SH-SY5Y (cell line): ENCODE data around the gene SYNJ2.

Experiments used
- GATA2 ChIP-seq: IDR thresholded peaks from 2 replicates; pipeline ENCODE4 v1.6.1; 2011; ENCODE audit warnings: mild to moderate bottlenecking, low read depth, low read length
- GATA3 ChIP-seq: IDR thresholded peaks from 2 replicates; pipeline ENCODE4 v1.6.1; 2011; ENCODE audit warnings: low read depth, mild to moderate bottlenecking, low read length, moderate library complexity

DNA sequence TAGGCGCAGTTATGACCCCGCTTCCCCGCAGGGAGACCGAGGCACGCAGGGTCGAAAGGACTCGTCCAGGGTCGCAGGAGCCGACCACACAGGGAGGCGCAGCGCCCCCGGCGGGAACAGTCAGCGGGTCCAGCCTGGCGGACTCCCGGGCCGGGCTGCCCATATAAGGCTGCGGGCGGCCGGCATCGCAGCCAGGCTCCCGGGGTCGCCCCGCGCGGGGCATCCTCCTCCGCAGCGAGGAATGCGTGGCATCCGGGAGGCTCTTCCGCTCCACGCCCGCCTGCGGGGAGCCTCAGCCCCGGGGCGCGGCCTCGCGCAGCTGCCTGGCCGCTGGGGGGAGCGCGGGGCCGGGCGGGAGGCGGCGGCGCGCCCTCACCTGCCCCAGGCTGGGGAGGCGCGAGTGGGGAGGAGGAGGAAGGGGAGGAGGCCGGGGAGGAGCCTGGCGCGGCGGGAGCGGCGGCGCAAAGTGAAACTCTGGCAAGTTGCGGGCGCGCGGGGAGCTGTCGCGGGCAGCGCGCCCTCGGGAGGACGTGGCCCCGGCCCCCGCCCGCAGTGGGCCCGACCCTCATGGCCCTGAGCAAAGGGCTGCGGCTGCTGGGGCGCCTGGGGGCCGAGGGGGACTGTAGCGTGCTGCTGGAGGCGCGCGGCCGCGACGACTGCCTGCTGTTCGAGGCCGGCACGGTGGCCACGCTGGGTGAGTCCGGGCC is at the start of gene SYNJ2:
- TF ChIP-seq GATA2: no peak
- no peak for TF ChIP-seq GATA3
